Testis (tissue), 2 donors: ENCODE results near the gene DCTD.

Source experiments
- CTCF ChIP-seq, 3 experiments: fragments of 450-650 bp in 2 of 3; fragments of 200-600 bp in 1 of 3; sonication (generic) in 1 of 3; IDR thresholded peaks; one replicate each; pipeline ENCODE4 v1.5.1; 2016 to 2019; ENCODE audit warnings: antibody characterized with exemption in 3 of 3, mild to moderate bottlenecking in 2 of 3, moderate library complexity in 1 of 3
- POLR2A ChIP-seq: fragments of 450-650 bp; IDR thresholded peaks from one replicate; pipeline ENCODE4 v1.6.1; 2017; ENCODE audit warnings: antibody characterized with exemption, mild to moderate bottlenecking, moderate library complexity

DNA sequence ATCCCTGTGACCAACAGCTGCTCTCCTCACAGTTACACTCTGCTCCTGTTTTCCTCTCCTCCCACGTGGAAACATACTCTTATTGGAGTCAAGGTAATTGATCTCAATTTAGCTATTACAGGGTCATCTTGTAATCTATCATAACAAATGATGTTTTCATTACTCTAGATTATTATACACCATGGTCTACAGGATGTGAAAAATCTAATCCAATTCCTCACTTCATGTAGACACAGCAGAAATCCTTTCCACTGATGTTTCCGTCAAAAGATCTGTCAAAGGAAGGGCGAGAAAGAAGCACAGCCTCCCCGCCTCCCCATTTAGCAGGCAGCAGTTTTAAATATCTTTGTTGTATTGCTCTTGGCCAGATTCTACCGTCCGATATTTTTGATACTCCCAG lies 13.7 kb upstream of the DCTD start:
- TF ChIP-seq CTCF (IDR thresholded peaks at IDR 0.05): no peak
- TF ChIP-seq POLR2A: no peak
